ENCODE measurements around the gene ANKRD62.

The ANKRD62 gene

GRCh38 chr18:12048827-12049175 is 44.8 kb upstream of the ANKRD62 start (continued):
- TF ChIP-seq ZNF354C (tag by site-specific recombination; IDR thresholded peaks at IDR 0.05; ENCODE audit: borderline replicate concordance, low read depth) (no peak), ZNF341 (tag by site-specific recombination; IDR thresholded peaks at IDR 0.05; ENCODE audit: low read depth) (no peak), OVOL3 (tag by site-specific recombination; IDR thresholded peaks at IDR 0.05) (no peak)

GRCh38 chr18:12049978-12050811 is 43.4 kb upstream of the ANKRD62 start:
- peak; percentile 6; the same call in 1 of the 2 replicates for TF ChIP-seq SCRT1 (tag by site-specific recombination; IDR thresholded peaks at IDR 0.05; ENCODE audit: borderline replicate concordance)
- TF ChIP-seq ATF2 (tag by site-specific recombination; IDR thresholded peaks at IDR 0.05; ENCODE audit: low read depth), result no peak
- ChIA-PET CTCF (interaction anchor here (0.7 to 4.3 kb wide), 4 partner anchors 12 to 394 kb away, joined by 3 to 32 read pairs (median 4); no protein-coding TSS in a partner anchor), POLR2A (no interaction called here)
- H3K36me3 ChIP-seq (ENCODE audit: control insufficient read depth in 2 of 2, insufficient read depth in 1 of 2, low read length in 2 of 2), result no peaks in the 10 kb centered on the region
- no peaks in the 10 kb centered on the region for H3K9me3 ChIP-seq (ENCODE audit: control insufficient read depth, insufficient read depth, low read depth, low read length)
- no peaks in the 10 kb centered on the region for H3K4me1 ChIP-seq (ENCODE audit: control insufficient read depth, insufficient read depth, low read length)
- H3K27ac ChIP-seq (ENCODE audit: extremely low read depth, low read depth, low read length), result no peak overlapping the region
- no peak overlapping the region for H3K4me3 ChIP-seq (ENCODE audit: low read depth, low read length)

- no peaks in the 10 kb centered on the region for H3K36me3 ChIP-seq (ENCODE audit: control insufficient read depth in 2 of 2, insufficient read depth in 1 of 2, low read length in 2 of 2)
- H3K9me3 ChIP-seq (ENCODE audit: control insufficient read depth, insufficient read depth, low read depth, low read length), result no peaks in the 10 kb centered on the region
- no peak overlapping the region for H3K27ac ChIP-seq (ENCODE audit: extremely low read depth, low read depth, low read length)
- ChIA-PET CTCF (interaction anchor here (0.6 kb wide), 1 partner anchor 399 kb away, joined by 3 read pairs; no protein-coding TSS in a partner anchor), POLR2A (no interaction called here)
- TF ChIP-seq ZBTB17 (tag by site-specific recombination; IDR thresholded peaks at IDR 0.05) (no peak), ZNF530 (tag by site-specific recombination; IDR thresholded peaks at IDR 0.05; ENCODE audit: low read depth) (no peak), ZNF560 (tag by site-specific recombination; IDR thresholded peaks at IDR 0.05; ENCODE audit: borderline replicate concordance) (no peak), ZNF174 (tag by site-specific recombination; IDR thresholded peaks at IDR 0.05) (no peak)
- no peaks in the 10 kb centered on the region for H3K4me1 ChIP-seq (ENCODE audit: control insufficient read depth, insufficient read depth, low read length)
- no peak overlapping the region for H3K4me3 ChIP-seq (ENCODE audit: low read depth, low read length)
Measured at GRCh38 chr18:12052866-12053265, 40.8 kb upstream of the ANKRD62 start.

GRCh38 chr18:12053289-12053688 is 40.4 kb upstream of the ANKRD62 start:
- Histone ChIP-seq H3K4me1 (ENCODE audit: control insufficient read depth, insufficient read depth, low read length) (no peaks in the 10 kb centered on the region), H3K4me3 (ENCODE audit: low read depth, low read length) (no peak overlapping the region), H3K36me3 (ENCODE audit: control insufficient read depth in 2 of 2, insufficient read depth in 1 of 2, low read length in 2 of 2) (no peaks in the 10 kb centered on the region), H3K9me3 (ENCODE audit: control insufficient read depth, insufficient read depth, low read depth, low read length) (no peaks in the 10 kb centered on the region), H3K27ac (ENCODE audit: extremely low read depth, low read depth, low read length) (no peak overlapping the region)
- ChIA-PET CTCF (interaction anchor here (0.6 kb wide), 1 partner anchor 400 kb away, joined by 3 read pairs; no protein-coding TSS in a partner anchor), POLR2A (no interaction called here)
- TF ChIP-seq ZNF266 (tag by site-specific recombination; IDR thresholded peaks at IDR 0.05; ENCODE audit: low read depth), result no peak
- no peak for TF ChIP-seq ZNF768 (tag by site-specific recombination; IDR thresholded peaks at IDR 0.05)
- TF ChIP-seq ZNF350 (tag by site-specific recombination; IDR thresholded peaks at IDR 0.05), result no peak
- TF ChIP-seq GFI1B (tag by site-specific recombination; IDR thresholded peaks at IDR 0.05), result no peak
- TF ChIP-seq ZBTB21 (tag by site-specific recombination; IDR thresholded peaks at IDR 0.05), result no peak
- TF ChIP-seq YY1 (tag by site-specific recombination; IDR thresholded peaks at IDR 0.05), result no peak
- no peak for TF ChIP-seq ZNF335 (tag by site-specific recombination; conservative IDR thresholded peaks at IDR 0.05)
- TF ChIP-seq ZNF596 (tag by site-specific recombination; IDR thresholded peaks at IDR 0.05), result no peak
- TF ChIP-seq HIC1 (tag by site-specific recombination; IDR thresholded peaks at IDR 0.05), result no peak
- TF ChIP-seq SCRT2 (tag by site-specific recombination; IDR thresholded peaks at IDR 0.05), result no peak
- no peak for TF ChIP-seq ELK4 (IDR thresholded peaks at IDR 0.05; ENCODE audit: borderline replicate concordance, low read depth, low read length)
- TF ChIP-seq GLIS1 (tag by site-specific recombination; IDR thresholded peaks at IDR 0.05), result no peak
- no peak for TF ChIP-seq ZNF580 (tag by site-specific recombination; IDR thresholded peaks at IDR 0.05)

Data from HEK293 (cell line).